Head of caudate nucleus (tissue), 42 donors: ENCODE data around the gene LSS.

ENCODE experiments used
- DNase-seq, 42 donors: peaks; one replicate each; pipeline versions ENCODE4 v3.0.0 to v3.0.0-alpha.2; 2020 to 2021; ENCODE audit warnings: mixed read lengths in 7 of 42
- intact Hi-C: fragments of 100-400 bp; cut with DNase I; formaldehyde crosslinking; loops from one replicate; pipeline ENCODE4 v1.15.0; 2022

LSS gene

DNA sequence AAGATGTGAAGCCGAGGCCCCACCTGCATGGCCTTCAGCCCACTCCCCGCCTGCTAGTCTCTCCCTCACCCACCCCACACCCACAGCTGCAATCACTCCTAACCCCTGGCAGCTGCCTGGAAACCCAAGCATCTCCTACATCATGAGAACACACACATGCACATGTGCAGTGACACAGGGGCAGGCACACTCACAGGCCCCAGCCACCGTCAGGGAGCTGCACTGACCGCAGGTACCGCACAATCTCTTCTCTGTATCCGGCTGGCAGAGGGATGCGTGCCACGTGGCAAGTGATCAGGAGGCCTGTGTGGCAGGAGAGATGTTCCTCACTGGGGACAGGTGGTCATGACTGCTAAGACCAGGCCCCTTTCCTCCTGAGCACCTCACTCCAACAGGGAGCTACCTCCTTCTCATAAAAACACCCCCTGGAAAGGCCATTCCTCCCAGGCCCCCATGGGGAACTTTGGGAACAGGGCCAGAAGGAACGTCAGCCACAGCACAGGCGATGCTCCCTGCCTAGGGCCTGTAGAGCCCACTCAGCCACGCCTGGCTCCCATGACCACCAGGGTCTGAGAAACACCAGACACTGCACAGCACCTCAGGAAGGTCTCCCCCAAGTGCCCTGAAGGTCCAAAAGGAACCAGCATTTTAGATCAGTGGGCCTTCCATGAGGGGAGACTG lies 6.0 kb downstream of the LSS start:
- intact Hi-C loops: loop anchor here (10.0 kb wide), 1 partner anchor 78 kb away; no protein-coding TSS in a partner anchor

GRCh38 chr21:46221664-46222435 lies 6.7 kb downstream of the LSS start:
- DNase-seq: peak in 9 of 42 donors; percentile 1 to 18 (median 7)
- intact Hi-C loops: loop anchor here (10.0 kb wide), 1 partner anchor 77 kb away; no protein-coding TSS in a partner anchor

More for the DNA sequence above, 6.0 kb downstream of the LSS start:
- DNase-seq: peak in 7 of 42 donors; percentile 8 to 36 (median 16)

DNA sequence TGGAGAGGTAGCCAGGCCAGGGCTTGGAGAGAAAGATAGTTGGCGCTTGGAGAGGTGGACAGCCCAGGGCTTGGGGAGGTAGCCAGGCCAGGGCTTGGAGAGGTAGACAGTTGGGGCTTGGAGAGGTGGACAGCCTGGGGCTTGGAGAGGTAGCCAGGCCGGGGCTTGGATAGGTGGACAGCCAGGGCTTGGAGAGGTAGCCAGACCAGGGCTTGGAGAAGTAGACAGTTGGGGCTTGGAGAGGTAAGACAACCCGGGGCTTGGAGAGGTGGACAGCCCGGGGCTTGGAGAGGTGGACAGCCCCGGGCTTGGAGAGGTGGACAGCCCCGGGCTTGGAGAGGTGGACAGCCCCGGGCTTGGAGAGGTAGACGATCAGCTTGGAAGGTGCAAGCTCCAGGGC lies 7.7 kb downstream of the LSS start:
- peak in 6 of 42 donors; percentile 4 to 16 (median 6) for DNase-seq
- intact Hi-C loops: loop anchor here (10.0 kb wide), 1 partner anchor 76 kb away; no protein-coding TSS in a partner anchor

DNA sequence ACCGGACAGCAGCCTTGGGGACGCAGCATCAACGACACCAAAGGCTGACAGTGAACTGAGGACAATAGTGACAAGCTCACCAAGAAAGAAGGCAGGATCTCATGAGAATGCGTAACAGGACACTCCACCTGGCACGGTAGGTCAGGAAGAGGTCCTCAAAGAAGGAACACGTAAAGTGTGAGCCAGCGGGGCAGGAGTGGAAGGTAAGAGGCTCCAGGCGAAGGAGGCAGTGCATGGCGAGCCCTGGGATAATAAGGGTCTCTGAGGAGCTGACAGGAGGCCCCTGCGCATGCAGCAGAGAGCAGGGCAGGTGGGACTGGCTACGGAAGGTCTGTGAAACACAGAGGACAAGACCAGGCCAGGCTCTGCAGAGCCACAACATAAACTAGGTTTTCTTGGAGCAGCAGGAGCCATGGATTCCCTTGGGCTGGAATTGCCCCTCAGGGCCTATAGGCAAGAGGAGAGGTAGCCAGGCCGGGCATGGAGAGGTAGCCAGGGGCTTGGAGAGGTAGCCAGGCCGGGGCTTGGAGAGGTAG lies 8.2 kb downstream of the LSS start:
- intact Hi-C loops: loop anchor here (10.0 kb wide), 1 partner anchor 76 kb away; no protein-coding TSS in a partner anchor

DNA sequence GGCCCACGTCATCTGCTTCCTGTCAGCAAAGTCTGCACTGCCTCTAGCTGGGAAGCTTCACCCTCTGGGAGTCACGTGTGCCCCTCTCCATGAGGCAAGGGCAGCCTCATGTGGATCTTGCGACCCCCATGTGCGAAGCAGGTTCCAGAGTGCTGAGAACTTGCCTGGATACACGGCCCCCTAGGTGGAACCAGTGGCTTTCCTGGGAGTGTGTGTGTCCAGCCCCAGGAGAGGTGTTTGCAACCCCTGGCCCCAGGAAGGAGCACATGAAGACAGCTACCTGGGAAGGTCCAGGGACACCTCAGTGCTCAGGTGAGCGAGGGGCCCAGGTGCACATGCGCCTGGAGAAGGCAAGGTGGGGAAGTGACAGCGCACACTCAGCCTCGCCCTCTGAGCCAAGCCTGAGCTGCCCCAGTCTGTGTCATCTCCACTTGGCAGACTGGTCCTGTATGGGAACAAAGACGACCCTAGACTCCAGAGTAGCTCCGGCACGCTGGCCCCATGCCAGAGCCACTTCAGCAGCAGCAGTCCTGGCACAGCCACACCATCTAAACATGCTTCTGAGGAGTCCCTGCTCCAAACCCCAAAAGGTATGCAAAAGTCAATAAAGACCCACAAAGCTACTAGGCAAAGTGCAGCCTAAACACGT lies 8.9 kb downstream of the LSS start:
- intact Hi-C loops: loop anchor here (10.0 kb wide), 1 partner anchor 75 kb away; no protein-coding TSS in a partner anchor
- DNase-seq: peak in 21 of 42 donors; percentile 9 to 71 (median 44)

More for the DNA sequence above, 8.2 kb downstream of the LSS start:
- peak in 10 of 42 donors; percentile 2 to 26 (median 9) for DNase-seq

GRCh38 chr21:46218906-46219590 lies 9.5 kb downstream of the LSS start:
- DNase-seq: peak in 9 of 42 donors; percentile 5 to 26 (median 17)
- intact Hi-C loops: no loop called here

- intact Hi-C loops: no loop called here
- DNase-seq: peak in 9 of 42 donors; percentile 4 to 29 (median 7)
These were observed 10.9 kb downstream of the LSS start for GRCh38 chr21:46217511-46218196.

DNA sequence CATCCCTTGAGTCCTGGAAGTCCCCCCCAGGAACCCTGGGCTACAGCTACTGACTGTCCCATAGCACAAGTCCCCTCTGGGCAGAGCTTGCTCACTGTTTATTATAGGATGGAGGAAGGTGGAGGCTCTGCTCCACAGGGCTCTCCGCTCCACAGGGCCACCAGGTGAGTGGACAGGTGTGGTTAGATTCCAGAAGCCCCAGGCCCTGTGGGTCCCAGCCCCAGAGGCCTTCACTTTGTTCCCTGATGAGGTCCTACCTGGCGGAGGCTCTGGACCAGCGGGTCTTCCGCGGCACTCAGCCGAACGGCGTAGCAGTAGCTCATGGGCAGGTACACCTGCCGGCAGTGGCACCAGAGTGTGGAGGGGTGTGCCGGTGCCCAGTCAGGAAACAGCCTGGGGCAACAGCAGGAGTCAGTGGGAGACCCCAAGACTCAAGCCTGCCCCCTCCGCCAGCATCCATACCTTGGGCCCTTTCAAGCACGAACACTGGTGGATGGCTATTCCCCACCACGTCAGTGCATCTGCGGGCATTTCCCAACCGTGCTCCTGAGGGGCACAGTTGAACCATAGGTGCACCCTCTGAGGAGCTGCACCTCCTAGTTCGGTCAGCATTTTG lies 12.3 kb downstream of the LSS start:
- intact Hi-C loops: no loop called here
- DNase-seq: peak in 4 of 42 donors; percentile 11 to 18 (median 14)

GRCh38 chr21:46215436-46216131 lies 13.0 kb downstream of the LSS start:
- intact Hi-C loops: no loop called here
- peak in 3 of 42 donors; percentile 10 to 17 (median 10) for DNase-seq

DNA sequence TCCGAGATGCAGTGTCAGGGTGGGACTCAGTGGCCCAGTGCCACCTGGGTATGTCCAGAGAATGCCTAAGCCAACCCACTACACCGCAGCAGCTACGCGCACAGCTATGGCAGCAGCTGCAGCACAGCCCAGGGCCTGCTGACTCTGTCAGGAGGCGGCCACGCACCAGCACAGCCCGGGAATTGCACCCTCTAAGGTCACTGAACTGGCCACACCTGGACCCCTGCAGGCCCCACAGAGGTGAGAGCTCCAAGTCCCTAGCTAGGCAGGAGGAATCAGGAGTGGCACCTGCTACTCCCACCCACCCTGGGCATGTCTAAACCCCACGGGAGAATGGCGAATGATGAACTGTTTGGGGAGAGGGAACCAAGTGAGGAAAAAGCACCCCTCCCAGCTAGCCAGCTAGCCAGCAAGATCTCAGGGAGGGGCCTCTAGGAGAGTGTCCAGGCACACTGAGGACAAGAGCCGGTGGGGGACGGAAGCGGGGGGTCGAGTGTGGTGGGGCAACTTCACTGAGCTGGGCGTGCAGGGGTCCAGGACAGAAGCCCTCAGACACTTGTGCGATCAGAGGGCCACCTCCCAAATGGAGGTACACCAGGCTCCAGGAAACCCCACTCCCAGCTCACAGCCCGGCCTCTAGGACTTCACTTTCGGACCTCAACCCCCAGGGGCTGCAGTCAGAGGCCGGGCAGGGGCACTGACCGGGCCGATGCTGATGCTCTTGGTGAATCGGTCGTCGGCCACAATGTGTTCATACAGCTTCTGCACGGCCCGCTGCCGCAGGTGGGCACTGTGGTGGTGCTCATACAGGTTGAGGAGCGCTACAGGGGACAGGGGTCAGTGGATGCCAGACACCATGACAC lies 13.9 kb downstream of the LSS start:
- intact Hi-C loops: no loop called here
- DNase-seq: peak in 3 of 42 donors; percentile 11 to 20 (median 20)

- intact Hi-C loops: no loop called here
These were observed 14.8 kb downstream of the LSS start for GRCh38 chr21:46213620-46214286.

GRCh38 chr21:46212721-46213484 lies 15.7 kb downstream of the LSS start:
- intact Hi-C loops: no loop called here

More at GRCh38 chr21:46213620-46214286, 14.8 kb downstream of the LSS start:
- DNase-seq: peak in 3 of 42 donors; percentile 7 to 22 (median 18)

DNA sequence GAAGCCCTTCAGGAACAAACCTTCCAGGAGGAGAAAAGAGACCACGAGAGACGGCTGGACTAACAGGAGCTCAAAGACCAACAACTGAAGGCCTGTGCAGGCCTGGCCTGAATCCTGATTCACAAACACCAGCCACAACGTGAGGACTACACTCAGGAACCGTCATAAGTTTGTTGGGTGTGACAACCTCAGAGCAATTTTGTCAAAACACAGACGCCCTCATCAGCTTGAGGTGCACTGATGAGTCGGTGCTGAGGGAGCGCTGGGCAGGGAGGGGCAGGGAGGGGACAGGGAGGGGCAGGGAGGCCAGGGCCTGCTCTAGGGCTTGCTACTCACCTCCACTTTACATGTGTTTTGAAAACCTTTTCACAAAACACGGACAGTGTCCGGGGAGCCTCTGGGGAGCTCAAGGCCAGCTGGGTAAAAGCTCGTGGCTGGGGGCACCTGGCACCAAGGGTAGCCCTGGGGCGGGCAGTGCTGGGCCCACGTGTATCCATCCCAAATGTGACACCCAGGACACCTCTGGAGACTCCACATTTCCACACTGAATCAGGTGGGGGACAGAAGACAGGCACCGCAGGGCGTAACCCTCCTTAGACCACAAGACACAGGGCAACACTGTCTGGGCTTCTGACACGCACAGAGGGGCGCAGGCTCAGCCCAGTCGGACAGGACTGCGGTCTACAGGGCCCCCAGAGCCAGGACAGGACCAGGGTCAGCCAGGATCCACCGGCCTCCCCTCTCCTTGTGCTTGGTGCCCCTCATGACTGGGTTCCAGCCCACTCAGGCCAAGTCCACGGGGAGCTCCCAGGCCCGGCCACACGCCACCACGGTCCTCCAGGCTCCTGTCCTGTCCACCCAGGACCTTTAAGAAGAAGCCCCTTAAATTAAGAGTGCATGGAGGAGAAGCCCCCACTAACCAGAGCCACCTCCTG lies 16.5 kb downstream of the LSS start:
- peak in 5 of 42 donors; percentile 16 to 47 (median 23) for DNase-seq
- intact Hi-C loops: no loop called here

More at GRCh38 chr21:46212721-46213484, 15.7 kb downstream of the LSS start:
- DNase-seq: peak in 3 of 42 donors; percentile 13 to 27 (median 18)
